Glutamatergic neuron (in vitro differentiated cells): Measurements from ENCODE around the gene ATN1. TPM values are rescaled to one million over a fixed set of nuclear protein-coding genes. Genes with fewer than 3 reads are reported as not detected.

Experiments
- DNase-seq: peaks from one replicate; pipeline ENCODE4 v3.0.0; 2022
- H3K27ac Mint-ChIP-seq: one replicate; pipeline ENCODE4 v1.8.0; 2020; ENCODE audit warnings: mild to moderate bottlenecking, mixed read lengths, inconsistent platforms; ENCODE audit not compliant: unreplicated experiment
- H3K27me3 Mint-ChIP-seq: one replicate; pipeline ENCODE4 v1.8.0; 2020; ENCODE audit warnings: mild to moderate bottlenecking, moderate library complexity, mixed read lengths, inconsistent platforms; ENCODE audit not compliant: unreplicated experiment
- H3K36me3 Mint-ChIP-seq: one replicate; pipeline ENCODE4 v1.8.0; 2020; ENCODE audit warnings: mild to moderate bottlenecking, mixed read lengths, inconsistent platforms; ENCODE audit not compliant: unreplicated experiment
- H3K4me1 Mint-ChIP-seq: one replicate; pipeline ENCODE4 v1.8.0; 2020; ENCODE audit warnings: mild to moderate bottlenecking, low read depth, mixed read lengths, inconsistent platforms; ENCODE audit not compliant: unreplicated experiment
- H3K4me3 Mint-ChIP-seq: one replicate; pipeline ENCODE4 v1.8.0; 2020; ENCODE audit warnings: mild to moderate bottlenecking, mixed read lengths, inconsistent platforms; ENCODE audit not compliant: unreplicated experiment
- H3K9me3 Mint-ChIP-seq: one replicate; pipeline ENCODE4 v1.8.0; 2020; ENCODE audit warnings: mild to moderate bottlenecking, moderate library complexity, mixed read lengths, inconsistent platforms; ENCODE audit not compliant: unreplicated experiment
- CTCF ChIP-seq: fragments of 200-600 bp; sonication (generic); IDR thresholded peaks from one replicate; pipeline ENCODE4 v1.5.0; 2021; ENCODE audit not compliant: partially characterized antibody, unreplicated experiment
- total RNA-seq: library from RNA; stranded (reverse); fragmentation: NEBNext Ultra II Directional; extraction: Animal tissue kit (Norgen Biotek cat#: 25700); gene quantifications from one replicate; pipeline ENCODE4 v1.2.1, GENCODE V29; 2021; ENCODE audit not compliant: unreplicated experiment

ATN1 gene
- total RNA-seq, 1 donor from 2014 or later = 94.6 TPM

GRCh38 chr12:6957741-6958608, 30.2 kb downstream of the ATN1 start:
- no peak overlapping the region for H3K4me3 Mint-ChIP-seq
- H3K4me1 Mint-ChIP-seq = peaks cover 3% of the 10 kb centered on the region
- H3K9me3 Mint-ChIP-seq = peaks cover 9% of the 10 kb centered on the region
- DNase-seq = no peak
- peak overlapping the region; percentile 12 for H3K27ac Mint-ChIP-seq
- H3K36me3 Mint-ChIP-seq = no peaks in the 10 kb centered on the region
- peaks cover 10% of the 10 kb centered on the region for H3K27me3 Mint-ChIP-seq
- no peak for TF ChIP-seq CTCF

- Mint-ChIP-seq H3K27ac (peak overlapping the region; percentile 12), H3K27me3 (peaks cover 10% of the 10 kb centered on the region), H3K9me3 (peaks cover 9% of the 10 kb centered on the region), H3K4me3 (no peak overlapping the region), H3K4me1 (peaks cover 3% of the 10 kb centered on the region), H3K36me3 (no peaks in the 10 kb centered on the region)
- TF ChIP-seq CTCF = no peak
- DNase-seq = no peak
These were observed 30.9 kb downstream of the ATN1 start for GRCh38 chr12:6958609-6959057.

GRCh38 chr12:6959058-6959804, 31.5 kb downstream of the ATN1 start:
- Mint-ChIP-seq H3K9me3 (peaks cover 9% of the 10 kb centered on the region), H3K4me1 (peaks cover 3% of the 10 kb centered on the region), H3K27ac (no peak overlapping the region), H3K36me3 (no peaks in the 10 kb centered on the region), H3K4me3 (no peak overlapping the region), H3K27me3 (peaks cover 10% of the 10 kb centered on the region)
- DNase-seq = no peak
- no peak for TF ChIP-seq CTCF

GRCh38 chr12:6959805-6960592, 32.2 kb downstream of the ATN1 start:
- peaks cover 9% of the 10 kb centered on the region for H3K9me3 Mint-ChIP-seq
- no peak for TF ChIP-seq CTCF
- no peaks in the 10 kb centered on the region for H3K36me3 Mint-ChIP-seq
- no peak overlapping the region for H3K27ac Mint-ChIP-seq
- no peak for DNase-seq
- peaks cover 8% of the 10 kb centered on the region for H3K27me3 Mint-ChIP-seq
- no peak overlapping the region for H3K4me3 Mint-ChIP-seq
- peaks cover 3% of the 10 kb centered on the region for H3K4me1 Mint-ChIP-seq
